ENCODE measurements around the gene LAPTM5. TPM values are rescaled to one million over a fixed set of nuclear protein-coding genes. Genes with fewer than 3 reads are reported as not detected.
"Not testable (repeated sequence)": the region's sequence is repeated elsewhere in the genome, so short reads cannot be mapped to it uniquely, and the experiment has no call there.

Gene LAPTM5
- total RNA-seq, 4 donors from 2014 or later: 2.3 to 14.8 (median 10.1) TPM

- H3K4me1 ChIP-seq: no peaks in the 10 kb centered on the region
- intact Hi-C loops (cut with DNase I; ENCODE audit: low total_unique reads) (no loop called here), in situ Hi-C loops (cut with MboI; ENCODE audit: low sequenced_read_pairs in 4 of 4) (no loop called here)
- H3K27ac ChIP-seq: no peak overlapping the region
- H3K4me3 ChIP-seq: no peak overlapping the region
- H3K27me3 ChIP-seq: no peaks in the 10 kb centered on the region
- DNase-seq (no peak), ATAC-seq (no peak)
- H3K36me3 ChIP-seq: no peaks in the 10 kb centered on the region
- TF ChIP-seq POLR2A (IDR thresholded peaks at IDR 0.05) (no peak), CTCF (IDR thresholded peaks at IDR 0.05 in 4 of 5, conservative IDR thresholded peaks at IDR 0.05 in 1 of 5) (no peak)
- H3K9me3 ChIP-seq: no peaks in the 10 kb centered on the region
These were observed 12.6 kb upstream of the LAPTM5 start for GRCh38 chr1:30770150-30770549.

GRCh38 chr1:30768830-30769718 is 11.5 kb upstream of the LAPTM5 start:
- H3K4me1 ChIP-seq: peaks cover 2 to 3% of the 10 kb centered on the region in 2 donors
- TF ChIP-seq CTCF (IDR thresholded peaks at IDR 0.05 in 4 of 5, conservative IDR thresholded peaks at IDR 0.05 in 1 of 5) (no peak), POLR2A (IDR thresholded peaks at IDR 0.05) (no peak)
- no peaks in the 10 kb centered on the region for H3K27me3 ChIP-seq
- H3K27ac ChIP-seq: no peak overlapping the region
- no peaks in the 10 kb centered on the region for H3K9me3 ChIP-seq
- no peak for DNase-seq
- intact Hi-C loops (cut with DNase I; ENCODE audit: low total_unique reads) (no loop called here), in situ Hi-C loops (cut with MboI; ENCODE audit: low sequenced_read_pairs in 4 of 4) (no loop called here)
- H3K36me3 ChIP-seq: no peaks in the 10 kb centered on the region
- no peak for ATAC-seq
- H3K4me3 ChIP-seq: no peak overlapping the region

GRCh38 chr1:30768159-30768829 is 10.7 kb upstream of the LAPTM5 start:
- Histone ChIP-seq H3K36me3 (no peaks in the 10 kb centered on the region), H3K27me3 (no peaks in the 10 kb centered on the region), H3K27ac (no peak overlapping the region), H3K4me1 (peaks cover 8 to 11% of the 10 kb centered on the region in 2 donors), H3K9me3 (no peaks in the 10 kb centered on the region), H3K4me3 (no peak overlapping the region)
- TF ChIP-seq POLR2A (IDR thresholded peaks at IDR 0.05) (no peak), CTCF (IDR thresholded peaks at IDR 0.05 in 4 of 5, conservative IDR thresholded peaks at IDR 0.05 in 1 of 5) (no peak)
- DNase-seq: no peak
- in situ Hi-C loops (cut with MboI; ENCODE audit: low sequenced_read_pairs in 4 of 4): no loop called here
- intact Hi-C loops (cut with DNase I; ENCODE audit: low total_unique reads): no loop called here
- no peak for ATAC-seq

GRCh38 chr1:30766948-30767347 is 9.4 kb upstream of the LAPTM5 start:
- H3K36me3 ChIP-seq; H3K4me3 ChIP-seq; H3K9me3 ChIP-seq; in situ Hi-C loops (cut with MboI; ENCODE audit: low sequenced_read_pairs in 4 of 4); H3K27ac ChIP-seq; DNase-seq; ATAC-seq; intact Hi-C loops (cut with DNase I; ENCODE audit: low total_unique reads); H3K27me3 ChIP-seq: not testable (repeated sequence)
- peaks cover 8 to 18% of the 10 kb centered on the region in 2 donors for H3K4me1 ChIP-seq

All from gastrocnemius medialis (tissue), 4 donors.